Stimulated activated effector memory CD8-positive, alpha-beta T cell treated with anti-CD3 and anti-CD28 coated beads, Interleukin-12 subunit alpha, Interleukin-12 subunit beta, amount 100 ng/mL, for 72 hours (primary cell): Measurements from ENCODE around the gene FBXL17.
A peak's percentile ranks its signal among the peaks of the same experiment; 100 is the strongest.

Source experiments
- ATAC-seq: fragments of 150-1000 bp; cut with Tn5 transposase; 2 replicates; pipeline ENCODE4 v1.10.0; 2021
- DNase-seq, 2 donors: peaks; one replicate each; pipeline ENCODE4 v3.0.0; 2021 to 2022; ENCODE audit warnings: low spot score in 2 of 2
- H3K27ac Mint-ChIP-seq: one replicate; pipeline ENCODE4 v1.8.0; 2022; ENCODE audit warnings: mild to moderate bottlenecking, mixed read lengths
- H3K36me3 Mint-ChIP-seq: one replicate; pipeline ENCODE4 v1.8.0; 2022; ENCODE audit warnings: mild to moderate bottlenecking, mixed read lengths
- H3K4me1 Mint-ChIP-seq: one replicate; pipeline ENCODE4 v1.8.0; 2022; ENCODE audit warnings: mixed read lengths
- H3K4me3 Mint-ChIP-seq: one replicate; pipeline ENCODE4 v1.8.0; 2022; ENCODE audit warnings: mild to moderate bottlenecking, mixed read lengths
- H3K9me3 Mint-ChIP-seq: one replicate; pipeline ENCODE4 v1.8.0; 2022; ENCODE audit warnings: mixed read lengths

Gene FBXL17

GRCh38 chr5:108382784-108383330 is 959 bp upstream of the FBXL17 start:
- no peak for DNase-seq
- Mint-ChIP-seq H3K36me3 (peaks cover 13% of the 10 kb centered on the region), H3K4me3 (peak overlapping the region; percentile 66), H3K9me3 (no peaks in the 10 kb centered on the region), H3K4me1 (peaks cover 31% of the 10 kb centered on the region), H3K27ac (peak overlapping the region; percentile 87)
- ATAC-seq: peak; percentile 5

DNA sequence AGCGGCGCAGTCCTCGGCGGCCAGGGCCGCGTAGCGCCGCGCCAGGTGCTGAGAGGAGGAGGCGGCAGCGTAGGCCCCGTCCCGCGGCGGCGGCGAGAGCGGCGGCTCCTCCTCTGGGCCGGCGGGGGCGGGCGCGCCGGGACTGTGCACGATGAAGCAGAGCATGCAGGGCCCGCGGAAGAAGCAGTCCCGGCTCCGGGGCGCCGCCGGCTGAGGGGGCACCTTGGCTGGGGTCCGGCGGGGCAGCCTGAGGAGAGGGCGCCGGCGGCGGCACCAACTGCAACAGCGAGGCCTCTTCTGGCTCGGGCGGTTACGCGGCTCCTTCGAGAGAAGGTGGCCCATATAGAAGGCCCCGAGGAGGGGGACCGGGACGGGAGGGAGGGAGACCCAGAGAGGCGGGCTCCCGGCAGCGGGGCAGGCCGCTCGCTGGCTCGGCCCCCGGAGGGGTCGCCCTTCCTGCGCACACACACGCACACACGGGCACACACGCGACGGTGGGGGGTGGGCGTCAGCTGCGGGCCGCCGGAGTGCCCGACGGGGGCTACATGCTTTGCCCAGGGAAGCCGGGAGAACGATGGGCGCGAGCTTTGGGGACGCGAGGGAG is 446 bp downstream of the FBXL17 start:
- Mint-ChIP-seq H3K36me3 (peaks cover 13% of the 10 kb centered on the region), H3K9me3 (peaks cover 1% of the 10 kb centered on the region), H3K27ac (peak overlapping the region; percentile 87)

DNA sequence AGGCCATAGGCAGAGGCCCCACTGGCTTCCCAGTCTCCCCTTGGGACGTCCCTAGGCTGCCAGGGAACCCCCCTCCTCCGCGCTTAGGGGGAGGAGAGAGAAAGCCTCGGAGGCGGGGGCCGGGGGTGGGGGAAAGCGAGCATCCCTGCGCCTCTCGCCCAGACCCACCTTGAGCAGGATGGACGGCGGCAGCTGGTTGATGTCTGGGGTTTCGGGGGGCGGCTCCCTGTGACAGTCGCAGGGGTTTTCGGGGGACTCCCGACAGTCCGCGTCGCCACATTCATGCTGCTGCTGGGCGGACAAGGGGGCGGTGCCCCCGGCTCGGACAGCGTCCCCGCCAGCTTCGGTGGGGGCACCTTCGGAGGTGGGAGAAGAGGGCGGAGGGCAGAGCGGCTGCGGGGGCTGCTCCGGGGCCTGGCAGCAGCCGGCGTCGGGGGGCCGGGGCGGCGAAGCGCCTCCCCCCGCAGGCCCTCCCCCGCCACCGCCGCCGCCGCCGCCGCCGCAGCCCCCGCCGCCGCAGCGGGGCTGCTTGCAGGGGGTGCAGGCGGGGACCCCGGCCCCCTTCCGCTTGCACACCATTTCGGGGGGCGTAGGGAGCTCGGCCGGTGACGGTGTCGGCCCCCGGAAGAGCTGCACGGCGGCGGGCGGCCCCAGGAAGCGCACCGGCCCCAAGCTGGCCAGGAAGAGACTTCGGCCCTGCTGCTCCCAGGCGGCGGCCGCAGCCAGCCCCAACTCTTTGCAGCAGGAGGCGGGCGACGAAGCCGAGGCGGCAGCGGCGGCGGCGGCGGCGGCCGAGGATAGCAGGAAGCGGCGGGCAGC is 1.2 kb downstream of the FBXL17 start:
- Mint-ChIP-seq H3K4me3 (peak overlapping the region; percentile 66), H3K27ac (peak overlapping the region; percentile 87), H3K36me3 (peaks cover 13% of the 10 kb centered on the region), H3K9me3 (peaks cover 5% of the 10 kb centered on the region), H3K4me1 (peaks cover 26% of the 10 kb centered on the region)
- peak; percentile 49 to 83 for DNase-seq
- ATAC-seq: peak; percentile 5

More for the DNA sequence above, 446 bp downstream of the FBXL17 start:
- ATAC-seq (peak; percentile 77), DNase-seq (peak; percentile 66 to 82)
- Mint-ChIP-seq H3K4me1 (peaks cover 26% of the 10 kb centered on the region), H3K4me3 (peak overlapping the region; percentile 66)

DNA sequence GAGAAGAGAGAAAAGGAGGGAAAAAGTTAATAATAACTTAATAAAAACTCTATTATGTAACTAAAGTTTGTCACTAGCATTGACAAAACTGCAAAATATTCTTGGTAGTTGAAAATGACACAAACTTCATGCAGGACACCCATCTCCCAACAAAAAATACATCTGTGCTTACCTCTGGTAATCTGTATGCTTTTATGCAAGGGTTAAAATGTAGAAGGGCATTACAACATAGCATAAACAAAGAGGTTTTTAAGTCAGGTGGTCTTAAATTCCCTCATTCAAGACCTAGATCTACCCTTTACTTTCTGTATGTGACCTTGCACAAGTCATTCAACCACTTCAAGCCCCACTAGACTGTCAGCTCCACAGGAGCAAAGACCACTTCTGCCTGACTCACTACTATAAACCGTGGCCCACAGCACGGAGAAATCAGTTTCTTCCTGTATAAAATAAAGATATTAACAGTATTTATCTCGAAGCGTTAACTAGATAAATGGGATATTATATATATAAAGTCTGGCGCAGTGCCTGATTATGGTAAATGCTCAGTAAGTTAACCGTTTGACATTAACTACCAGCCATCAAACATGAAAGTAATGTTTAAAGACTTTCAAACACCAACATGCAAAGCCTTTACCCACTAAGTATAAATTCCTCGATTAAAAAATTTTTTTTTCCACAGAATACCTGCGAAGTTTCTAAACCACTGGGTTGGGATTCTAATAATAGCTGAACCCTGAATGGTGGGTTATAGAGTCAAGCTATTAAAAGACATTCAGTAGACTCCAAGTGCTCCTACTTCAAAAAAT is 2.0 kb downstream of the FBXL17 start:
- Mint-ChIP-seq H3K4me3 (peak overlapping the region; percentile 66), H3K4me1 (peaks cover 26% of the 10 kb centered on the region)
- DNase-seq: no peak

DNA sequence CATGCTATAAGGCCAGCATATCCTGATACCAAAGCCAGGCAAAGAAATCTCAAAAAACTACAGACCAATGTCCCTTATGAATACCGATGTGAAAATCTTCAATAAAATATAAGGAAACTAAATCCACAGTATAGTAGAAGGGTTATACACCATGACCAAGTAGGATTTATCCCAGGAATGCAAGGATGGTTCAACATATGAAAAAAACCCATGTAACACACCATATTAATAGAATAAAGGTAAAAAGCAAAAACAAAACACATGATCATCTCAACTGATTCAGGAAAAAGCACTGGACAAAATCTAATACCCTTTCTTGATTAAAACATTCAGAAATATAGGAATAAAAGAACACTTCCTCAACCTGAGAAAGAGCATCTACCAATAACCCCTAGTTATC is 6.1 kb downstream of the FBXL17 start:
- Mint-ChIP-seq H3K4me1 (peaks cover 21% of the 10 kb centered on the region), H3K27ac (no peak overlapping the region), H3K36me3 (peaks cover 5% of the 10 kb centered on the region), H3K9me3 (peaks cover 27% of the 10 kb centered on the region), H3K4me3 (no peak overlapping the region)
- ATAC-seq (no peak), DNase-seq (no peak)

More for the DNA sequence above, 2.0 kb downstream of the FBXL17 start:
- peak overlapping the region; percentile 87 for H3K27ac Mint-ChIP-seq
- no peak for ATAC-seq
- H3K36me3 Mint-ChIP-seq: peaks cover 13% of the 10 kb centered on the region
- peaks cover 12% of the 10 kb centered on the region for H3K9me3 Mint-ChIP-seq

DNA sequence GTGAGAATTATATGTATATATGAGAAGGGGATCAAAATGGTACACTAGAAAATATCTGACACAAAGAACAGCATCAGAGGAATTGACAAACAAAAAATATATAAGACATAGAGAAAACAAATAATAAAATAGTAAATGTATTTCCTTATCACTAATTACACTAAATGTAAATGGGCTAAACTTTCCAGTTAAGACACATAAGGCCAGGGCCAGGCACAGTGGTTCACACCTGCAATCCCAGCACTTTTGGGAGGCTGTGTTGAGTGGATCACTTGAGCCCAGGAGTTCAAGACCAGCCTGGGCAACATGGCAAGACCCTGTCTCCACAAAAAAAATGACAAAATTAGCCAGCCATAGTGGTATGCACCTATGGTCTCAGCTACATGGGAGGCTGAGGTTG is 8.5 kb downstream of the FBXL17 start:
- Mint-ChIP-seq H3K4me3 (no peak overlapping the region), H3K9me3 (peaks cover 27% of the 10 kb centered on the region), H3K36me3 (no peaks in the 10 kb centered on the region), H3K27ac (no peak overlapping the region), H3K4me1 (peaks cover 20% of the 10 kb centered on the region)
- ATAC-seq (no peak), DNase-seq (no peak)

DNA sequence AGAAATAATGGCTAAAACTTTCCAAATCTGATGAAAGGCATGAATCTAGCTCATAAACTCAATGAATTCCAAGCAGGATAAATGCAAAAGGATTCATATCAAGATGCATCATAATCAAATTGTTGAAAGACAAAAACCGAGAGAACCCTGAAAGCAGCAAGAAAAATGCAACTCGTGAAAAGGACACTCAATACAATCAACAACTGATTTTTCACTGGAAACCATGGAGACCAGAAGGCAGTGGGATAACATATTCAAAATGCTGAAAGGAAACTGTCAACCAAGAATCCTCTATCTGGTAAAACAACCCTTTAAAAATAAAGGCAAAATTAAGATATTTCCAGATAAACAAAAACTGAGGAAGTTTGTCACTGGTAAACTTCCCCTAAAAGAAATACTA is 9.5 kb downstream of the FBXL17 start:
- DNase-seq (no peak), ATAC-seq (no peak)
- no peak overlapping the region for H3K4me3 Mint-ChIP-seq
- peaks cover 27% of the 10 kb centered on the region for H3K9me3 Mint-ChIP-seq
- H3K4me1 Mint-ChIP-seq: peaks cover 16% of the 10 kb centered on the region
- H3K27ac Mint-ChIP-seq: no peak overlapping the region
- no peaks in the 10 kb centered on the region for H3K36me3 Mint-ChIP-seq

GRCh38 chr5:108371263-108371662 is 10.6 kb downstream of the FBXL17 start:
- Mint-ChIP-seq H3K9me3 (peaks cover 25% of the 10 kb centered on the region), H3K36me3 (no peaks in the 10 kb centered on the region), H3K4me3 (no peak overlapping the region), H3K4me1 (peaks cover 16% of the 10 kb centered on the region), H3K27ac (no peak overlapping the region)
- DNase-seq (no peak), ATAC-seq (no peak)

DNA sequence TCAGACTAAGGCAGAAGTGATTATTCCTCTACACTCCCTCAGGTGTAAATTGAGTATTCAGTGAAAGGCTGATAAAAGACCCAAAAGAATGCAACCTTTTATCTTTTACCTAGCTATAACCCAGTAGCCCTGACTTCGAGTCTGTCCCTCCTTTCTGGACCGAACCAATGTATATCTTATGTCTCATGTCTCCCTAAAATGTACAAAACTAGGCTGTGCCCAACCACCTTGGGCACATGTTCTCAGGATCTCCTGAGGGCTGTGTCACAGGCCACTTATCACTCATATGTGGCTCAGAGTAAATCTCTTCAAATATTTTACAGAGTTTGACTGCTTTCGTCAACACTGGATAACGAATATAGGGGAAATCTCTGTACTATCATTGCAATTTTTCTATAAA is 12.7 kb downstream of the FBXL17 start:
- Mint-ChIP-seq H3K4me1 (peaks cover 16% of the 10 kb centered on the region), H3K27ac (no peak overlapping the region), H3K9me3 (peaks cover 11% of the 10 kb centered on the region), H3K36me3 (peaks cover 6% of the 10 kb centered on the region), H3K4me3 (no peak overlapping the region)
- DNase-seq (no peak), ATAC-seq (no peak)

DNA sequence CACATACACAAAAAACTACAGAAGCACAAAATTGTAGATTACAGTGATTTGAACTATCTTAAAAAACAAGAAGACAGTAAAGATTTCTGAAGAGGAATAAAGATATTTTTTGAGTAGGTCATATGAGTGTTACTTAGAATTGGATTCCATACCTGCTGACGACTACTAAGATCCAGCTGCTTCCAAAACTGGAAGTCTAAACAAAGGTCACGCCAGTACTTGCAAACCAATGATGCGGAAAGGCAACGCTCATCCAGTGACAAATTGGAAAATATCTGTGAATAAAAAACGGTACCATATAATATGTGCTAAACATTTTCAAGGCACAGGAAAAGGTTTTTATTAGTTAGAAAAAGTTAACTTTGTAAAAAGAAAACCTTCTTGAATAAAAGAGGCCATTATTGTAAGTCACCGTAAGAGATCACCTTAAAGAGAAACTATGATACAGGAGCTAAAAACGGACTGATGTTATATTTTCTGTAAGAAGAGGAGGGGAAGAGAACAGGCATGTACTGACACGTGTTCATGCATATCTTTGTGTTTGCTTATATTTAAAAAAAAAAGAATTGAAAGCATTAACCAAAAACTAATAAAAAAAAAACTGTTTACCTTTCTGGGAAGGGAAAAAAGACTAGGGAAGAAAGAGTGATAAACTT is 14.1 kb downstream of the FBXL17 start:
- Mint-ChIP-seq H3K9me3 (peaks cover 5% of the 10 kb centered on the region), H3K27ac (no peak overlapping the region), H3K4me3 (no peak overlapping the region), H3K4me1 (peaks cover 16% of the 10 kb centered on the region), H3K36me3 (peaks cover 15% of the 10 kb centered on the region)
- DNase-seq (no peak), ATAC-seq (no peak)

DNA sequence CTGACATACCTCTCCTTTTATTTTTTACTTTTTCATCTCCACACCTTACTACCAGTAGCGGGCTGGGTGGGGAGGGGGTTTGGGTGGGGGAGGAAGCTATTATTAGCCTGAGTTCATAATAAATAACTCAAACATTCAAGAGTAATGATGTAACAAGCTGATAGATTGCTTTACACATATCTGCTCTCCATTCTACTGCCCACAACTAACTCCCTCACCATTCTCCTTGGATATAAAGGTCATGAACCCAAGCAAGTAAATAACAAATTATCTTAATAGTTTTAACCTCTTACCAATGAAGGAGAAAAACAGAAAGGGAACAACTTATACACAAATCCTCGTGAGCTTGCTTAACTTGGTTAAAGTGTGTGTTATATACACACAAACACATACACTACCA is 15.4 kb downstream of the FBXL17 start:
- no peak overlapping the region for H3K4me3 Mint-ChIP-seq
- ATAC-seq: no peak
- peaks cover 15% of the 10 kb centered on the region for H3K36me3 Mint-ChIP-seq
- H3K27ac Mint-ChIP-seq: no peak overlapping the region
- peaks cover 10% of the 10 kb centered on the region for H3K4me1 Mint-ChIP-seq
- no peaks in the 10 kb centered on the region for H3K9me3 Mint-ChIP-seq
- DNase-seq: no peak

DNA sequence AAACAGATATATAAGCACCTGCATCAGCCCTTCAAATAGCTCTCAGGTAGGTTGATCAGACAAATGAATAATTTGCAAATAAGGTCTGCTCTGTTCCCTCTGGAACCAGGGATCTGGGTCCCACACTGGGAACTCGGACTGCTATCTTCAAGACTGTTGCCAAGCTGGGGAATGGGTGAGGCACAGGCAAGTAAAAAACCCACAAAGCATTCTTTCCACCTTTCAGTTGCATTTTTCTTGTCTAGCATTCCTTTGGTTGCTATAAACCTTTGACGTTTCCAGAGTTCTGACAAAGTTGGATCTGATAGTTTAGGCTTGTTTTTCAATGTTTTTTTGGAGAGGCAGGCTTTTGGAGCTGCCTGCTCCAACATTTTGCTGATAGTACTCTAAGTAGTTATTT is 20.1 kb downstream of the FBXL17 start:
- no peak for DNase-seq
- no peak for ATAC-seq
- no peak overlapping the region for H3K4me3 Mint-ChIP-seq
- H3K36me3 Mint-ChIP-seq: peaks cover 15% of the 10 kb centered on the region
- H3K27ac Mint-ChIP-seq: no peak overlapping the region
- H3K9me3 Mint-ChIP-seq: no peaks in the 10 kb centered on the region
- H3K4me1 Mint-ChIP-seq: no peaks in the 10 kb centered on the region

DNA sequence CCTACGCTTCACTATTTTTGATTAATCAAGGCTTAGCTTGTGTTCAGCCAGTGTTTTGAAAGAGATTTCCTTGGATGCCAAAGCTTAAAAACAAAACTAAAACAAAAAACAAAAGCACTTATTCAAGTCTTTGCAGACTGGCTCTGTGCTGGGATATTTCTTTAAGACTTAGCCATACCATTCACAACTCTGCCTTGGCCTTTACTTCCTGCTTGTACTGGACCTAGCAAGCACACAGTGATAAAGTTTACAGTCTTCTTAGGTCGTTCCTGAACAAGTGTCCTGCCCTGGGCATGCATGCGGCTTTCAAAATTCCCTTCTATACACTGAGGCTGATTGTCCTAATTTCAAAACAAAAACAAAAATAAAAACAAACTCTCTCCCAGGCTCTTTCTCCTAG is 20.7 kb downstream of the FBXL17 start:
- Mint-ChIP-seq H3K4me3 (no peak overlapping the region), H3K36me3 (peaks cover 15% of the 10 kb centered on the region), H3K9me3 (no peaks in the 10 kb centered on the region), H3K4me1 (no peaks in the 10 kb centered on the region), H3K27ac (no peak overlapping the region)
- ATAC-seq (no peak), DNase-seq (no peak)

- ATAC-seq (no peak), DNase-seq (no peak)
- H3K4me1 Mint-ChIP-seq: no peaks in the 10 kb centered on the region
- H3K4me3 Mint-ChIP-seq: no peak overlapping the region
- no peak overlapping the region for H3K27ac Mint-ChIP-seq
- H3K36me3 Mint-ChIP-seq: peaks cover 15% of the 10 kb centered on the region
- H3K9me3 Mint-ChIP-seq: no peaks in the 10 kb centered on the region
Measured at GRCh38 chr5:108360280-108360679, 21.6 kb downstream of the FBXL17 start.

DNA sequence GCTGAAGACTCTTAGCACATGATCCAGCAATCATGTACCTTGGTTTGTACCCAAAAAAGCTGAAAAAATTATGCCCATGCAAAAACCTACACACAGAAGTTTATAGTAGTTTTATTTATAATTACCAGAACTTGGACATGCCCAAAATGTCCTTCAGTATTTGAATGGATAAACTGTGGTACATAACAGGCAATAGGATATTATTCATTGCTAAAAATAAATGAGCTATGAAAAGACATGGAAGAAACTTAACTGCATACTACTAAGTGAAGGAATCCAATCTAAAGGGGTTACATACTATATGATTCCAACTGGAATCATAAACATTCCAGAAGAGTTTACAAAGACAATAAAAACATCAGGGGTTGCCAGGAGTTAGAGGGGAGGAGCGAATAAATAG is 25.6 kb downstream of the FBXL17 start:
- no peak overlapping the region for H3K27ac Mint-ChIP-seq
- no peaks in the 10 kb centered on the region for H3K9me3 Mint-ChIP-seq
- DNase-seq (no peak), ATAC-seq (no peak)
- H3K36me3 Mint-ChIP-seq: no peaks in the 10 kb centered on the region
- H3K4me1 Mint-ChIP-seq: peaks cover 5% of the 10 kb centered on the region
- H3K4me3 Mint-ChIP-seq: no peak overlapping the region
